HEK293 (cell line): ENCODE results near the gene EPHA2.

Experiments
- CTCF ChIA-PET: fragments of 350-600 bp; formaldehyde crosslinking; extraction: SDS; loops from one replicate; lab custom pipeline; 2021; ENCODE audit warnings: antibody characterized with exemption; lab: Yijun Ruan, JAX
- POLR2A ChIA-PET: fragments of 300-600 bp; formaldehyde crosslinking; extraction: SDS; loops from one replicate; lab custom pipeline; 2020; ENCODE audit warnings: antibody characterized with exemption, inconsistent platforms; lab: Yijun Ruan, JAX
- H3K27ac ChIP-seq: fragments of 200-500 bp; sonication (Bioruptor generic); 2 replicates; pipeline ENCODE4 v1.5.1; 2014; ENCODE audit warnings: low read depth, low read length, control low read depth, inconsistent platforms; ENCODE audit errors: extremely low read depth
- H3K36me3 ChIP-seq, 2 experiments: fragments of 200-500 bp in 1 of 2; sonication (Bioruptor generic) in 1 of 2; 1 replicate in 1 of 2; 2 replicates in 1 of 2; pipeline ENCODE4 v1.5.1; 2014 to 2017; ENCODE audit warnings: inconsistent platforms in 2 of 2, low read length in 2 of 2; ENCODE audit not compliant: control insufficient read depth in 2 of 2, insufficient read depth in 1 of 2
- H3K4me1 ChIP-seq: fragments of 200-500 bp; sonication (Bioruptor generic); 2 replicates; pipeline ENCODE4 v1.5.1; 2014; ENCODE audit warnings: mild to moderate bottlenecking, low read length, inconsistent platforms; ENCODE audit not compliant: control insufficient read depth, insufficient read depth
- H3K4me3 ChIP-seq: 2 replicates; pipeline ENCODE4 v1.5.1; 2011; ENCODE audit warnings: low read depth, mild to moderate bottlenecking, control low read depth, low read length, moderate library complexity
- H3K9me3 ChIP-seq: fragments of 200-500 bp; sonication (Bioruptor generic); 2 replicates; pipeline ENCODE4 v1.5.1; 2014; ENCODE audit warnings: low read depth, low read length, inconsistent platforms; ENCODE audit not compliant: control insufficient read depth, insufficient read depth
- BCL11A ChIP-seq: fragments of 450-650 bp; formaldehyde crosslinking; IDR thresholded peaks from 2 replicates; pipeline ENCODE4 v1.5.1; 2016; ENCODE audit warnings: low read depth, missing biosample characterization, missing genetic modification characterization
- EGR2 ChIP-seq: fragments of 450-650 bp; formaldehyde crosslinking; IDR thresholded peaks from 2 replicates; pipeline ENCODE4 v1.5.1; 2016; ENCODE audit warnings: low read depth, missing biosample characterization, missing genetic modification characterization
- GLIS1 ChIP-seq: fragments of 450-650 bp; formaldehyde crosslinking; IDR thresholded peaks from 2 replicates; pipeline ENCODE4 v1.5.1; 2016; ENCODE audit warnings: missing biosample characterization, missing genetic modification characterization
- HOXC10 ChIP-seq: sonication (generic); formaldehyde crosslinking; IDR thresholded peaks from 2 replicates; pipeline ENCODE4 v1.8.1; 2023; ENCODE audit warnings: mild to moderate bottlenecking, missing genetic modification reagents
- OSR2 ChIP-seq: fragments of 450-650 bp; formaldehyde crosslinking; IDR thresholded peaks from 2 replicates; pipeline ENCODE4 v1.5.1; 2016; ENCODE audit warnings: missing biosample characterization, missing genetic modification characterization
- REPIN1 ChIP-seq: fragments of 450-650 bp; formaldehyde crosslinking; IDR thresholded peaks from 2 replicates; pipeline ENCODE4 v1.5.1; 2017; ENCODE audit warnings: missing biosample characterization, missing genetic modification characterization, low read depth
- SP7 ChIP-seq: fragments of 450-650 bp; formaldehyde crosslinking; IDR thresholded peaks from 2 replicates; pipeline ENCODE4 v1.5.1; 2016; ENCODE audit warnings: missing biosample characterization, missing genetic modification characterization
- ZBTB6 ChIP-seq: fragments of 450-650 bp; formaldehyde crosslinking; IDR thresholded peaks from 2 replicates; pipeline ENCODE4 v1.5.1; 2017; ENCODE audit warnings: missing biosample characterization, missing genetic modification characterization
- ZBTB7A ChIP-seq: fragments of 450-650 bp; formaldehyde crosslinking; IDR thresholded peaks from 2 replicates; pipeline ENCODE4 v1.5.1; 2016; ENCODE audit warnings: low read depth, missing biosample characterization, missing genetic modification characterization
- ZFHX2 ChIP-seq: fragments of 450-650 bp; formaldehyde crosslinking; conservative IDR thresholded peaks from 2 replicates; pipeline ENCODE4 v1.5.1; 2016; ENCODE audit warnings: missing biosample characterization, missing genetic modification characterization
- ZNF19 ChIP-seq: fragments of 450-650 bp; formaldehyde crosslinking; IDR thresholded peaks from 2 replicates; pipeline ENCODE4; 2016; ENCODE audit warnings: missing biosample characterization, missing genetic modification characterization, low read depth
- ZNF26 ChIP-seq: fragments of 450-650 bp; formaldehyde crosslinking; IDR thresholded peaks from 2 replicates; pipeline ENCODE4 v1.5.1; 2016; ENCODE audit warnings: missing biosample characterization, missing genetic modification characterization
- ZNF416 ChIP-seq: fragments of 450-650 bp; formaldehyde crosslinking; IDR thresholded peaks from 2 replicates; pipeline ENCODE4 v1.5.1; 2016; ENCODE audit warnings: missing biosample characterization, missing genetic modification characterization
- ZNF626 ChIP-seq: fragments of 450-650 bp; sonication (Bioruptor Pico); formaldehyde crosslinking; IDR thresholded peaks from 2 replicates; pipeline ENCODE4 v1.5.1; 2018; ENCODE audit warnings: missing biosample characterization, missing genetic modification characterization, inconsistent platforms
- ZNF677 ChIP-seq: fragments of 450-650 bp; IDR thresholded peaks from 2 replicates; pipeline ENCODE4 v1.5.0; 2018; ENCODE audit warnings: missing biosample characterization, mild to moderate bottlenecking, missing genetic modification characterization, moderate library complexity
- ZNF704 ChIP-seq: fragments of 450-650 bp; formaldehyde crosslinking; IDR thresholded peaks from 2 replicates; pipeline ENCODE4 v1.5.1; 2016; ENCODE audit warnings: missing biosample characterization, missing genetic modification characterization
- ZNF707 ChIP-seq: fragments of 450-650 bp; formaldehyde crosslinking; IDR thresholded peaks from 2 replicates; pipeline ENCODE4 v1.5.1; 2016; ENCODE audit warnings: missing biosample characterization, missing genetic modification characterization

Gene EPHA2

GRCh38 chr1:16114527-16115467, 41.1 kb downstream of the EPHA2 start:
- ChIA-PET POLR2A (no interaction called here), CTCF (interaction anchor here (0.7 kb wide), 1 partner anchor 36 kb away, joined by 3 read pairs; no protein-coding TSS in a partner anchor)
- Histone ChIP-seq H3K4me1 (no peaks in the 10 kb centered on the region), H3K4me3 (no peak overlapping the region), H3K9me3 (no peaks in the 10 kb centered on the region), H3K36me3 (no peaks in the 10 kb centered on the region), H3K27ac (no peak overlapping the region)
- TF ChIP-seq ZBTB6 (tag by site-specific recombination) (no peak), ZNF707 (tag by site-specific recombination) (no peak), HOXC10 (CRISPR knock-in tag) (no peak), ZFHX2 (tag by site-specific recombination) (0 out of 2 replicates have a peak, but pooled peaks have one; percentile 9), BCL11A (tag by site-specific recombination) (no peak)

- Histone ChIP-seq H3K9me3 (no peaks in the 10 kb centered on the region), H3K4me3 (no peak overlapping the region), H3K27ac (no peak overlapping the region), H3K36me3 (no peaks in the 10 kb centered on the region), H3K4me1 (no peaks in the 10 kb centered on the region)
- no peak for TF ChIP-seq ZNF704
- TF ChIP-seq ZNF26 (tag by site-specific recombination), result no peak
- TF ChIP-seq SP7 (tag by site-specific recombination), result peak; percentile 56; the same call in 1 of the 2 replicates
- TF ChIP-seq ZNF677 (tag by site-specific recombination), result no peak
- TF ChIP-seq ZNF626, result no peak
- TF ChIP-seq GLIS1 (tag by site-specific recombination), result peak; percentile 98
- TF ChIP-seq OSR2 (tag by site-specific recombination), result no peak
- no peak for TF ChIP-seq ZNF416
- no peak for TF ChIP-seq REPIN1 (tag by site-specific recombination)
- no peak for TF ChIP-seq ZNF19 (tag by site-specific recombination)
- TF ChIP-seq EGR2 (tag by site-specific recombination), result no peak
- TF ChIP-seq ZBTB7A (tag by site-specific recombination), result no peak
- CTCF ChIA-PET, result interaction anchor here (0.9 to 2.5 kb wide), 3 partner anchors 8 to 73 kb away, joined by 3 to 12 read pairs (median 4); no protein-coding TSS in a partner anchor
- POLR2A ChIA-PET, result interaction anchor here (0.8 to 1.5 kb wide), 3 partner anchors 30 to 43 kb away, joined by 3 read pairs; partner anchors contain the start of gene EPHA2
Measured at GRCh38 chr1:16112596-16113555, 43.0 kb downstream of the EPHA2 start.
